GM18867 (cell line): ENCODE data around the gene MAPK8IP2.
"Not testable (repeated sequence)": the region's sequence is repeated elsewhere in the genome, so short reads cannot be mapped to it uniquely, and the experiment has no call there.

Source experiments
- ATAC-seq: cut with Tn5 transposase; IDR thresholded peaks from one replicate; pipeline ENCODE4 v1.9.1; 2021; ENCODE audit warnings: mild to moderate bottlenecking, moderate library complexity; ENCODE audit not compliant: unreplicated experiment

The MAPK8IP2 gene

DNA sequence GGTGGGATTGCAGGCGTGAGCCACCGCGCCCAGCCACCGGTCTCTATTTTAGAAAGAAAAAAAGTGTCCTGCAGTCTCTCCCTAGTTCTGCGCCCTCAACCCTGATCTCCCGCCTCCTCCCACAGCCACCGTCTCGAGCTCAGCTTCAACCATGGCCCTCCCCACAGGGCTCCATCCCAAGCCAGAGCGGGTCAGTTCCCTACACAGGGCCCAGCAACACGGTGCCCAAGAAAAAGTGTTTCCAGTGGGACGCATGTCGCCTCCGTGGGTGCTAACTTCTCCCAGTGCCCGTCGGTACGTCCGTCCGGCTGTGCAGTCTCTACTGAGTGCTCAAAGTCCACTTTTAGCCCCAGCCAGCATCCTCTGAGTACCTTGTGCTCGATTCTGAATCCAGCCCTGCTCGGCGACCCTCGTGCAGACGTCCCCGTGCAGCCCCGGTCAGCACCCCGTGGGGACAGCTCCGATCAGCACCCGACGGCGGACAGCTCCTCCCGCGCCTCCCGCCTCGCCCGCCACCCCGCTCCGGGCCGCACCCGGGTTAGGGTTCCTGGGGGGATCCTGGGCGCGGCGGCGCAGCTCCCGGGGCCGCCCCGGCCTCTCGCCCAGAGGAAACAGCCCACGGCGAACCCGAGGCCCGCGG is 657 bp upstream of the MAPK8IP2 start:
- ATAC-seq: no peak

DNA sequence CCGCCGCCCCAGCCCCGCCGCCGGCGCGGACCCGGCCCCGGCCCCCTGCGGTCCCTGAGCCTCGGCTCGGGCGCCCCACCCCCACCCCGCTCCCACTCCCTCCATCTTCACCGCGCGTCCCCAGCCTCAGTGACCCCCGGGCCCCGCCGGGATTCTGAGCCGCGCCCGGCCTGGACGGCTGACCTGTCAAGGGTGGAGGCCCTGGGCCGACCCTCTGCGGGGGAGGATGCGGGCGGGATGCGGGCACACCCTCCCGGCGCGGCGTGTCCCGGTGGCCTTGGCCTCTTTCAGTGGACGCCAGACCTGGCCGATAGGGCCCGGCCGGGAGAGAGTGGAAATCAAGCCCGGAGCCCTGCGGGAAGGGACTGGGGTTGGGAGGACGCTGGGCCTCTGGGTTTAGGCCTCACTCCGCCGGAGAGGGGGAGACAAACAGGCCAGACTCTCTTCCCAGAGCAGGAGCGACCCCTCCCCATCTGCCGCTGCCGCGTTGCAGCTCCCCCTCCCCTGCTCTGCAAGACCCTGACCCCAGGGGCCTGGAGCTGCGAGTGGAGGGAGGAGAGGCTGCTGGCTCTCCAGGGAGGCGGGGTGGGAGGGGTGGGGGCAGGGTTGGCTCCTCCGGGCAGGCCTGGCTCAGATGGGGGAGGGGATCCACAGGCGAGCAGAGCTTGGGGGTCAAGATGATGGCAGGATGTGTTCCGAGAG is 525 bp downstream of the MAPK8IP2 start:
- no peak for ATAC-seq

DNA sequence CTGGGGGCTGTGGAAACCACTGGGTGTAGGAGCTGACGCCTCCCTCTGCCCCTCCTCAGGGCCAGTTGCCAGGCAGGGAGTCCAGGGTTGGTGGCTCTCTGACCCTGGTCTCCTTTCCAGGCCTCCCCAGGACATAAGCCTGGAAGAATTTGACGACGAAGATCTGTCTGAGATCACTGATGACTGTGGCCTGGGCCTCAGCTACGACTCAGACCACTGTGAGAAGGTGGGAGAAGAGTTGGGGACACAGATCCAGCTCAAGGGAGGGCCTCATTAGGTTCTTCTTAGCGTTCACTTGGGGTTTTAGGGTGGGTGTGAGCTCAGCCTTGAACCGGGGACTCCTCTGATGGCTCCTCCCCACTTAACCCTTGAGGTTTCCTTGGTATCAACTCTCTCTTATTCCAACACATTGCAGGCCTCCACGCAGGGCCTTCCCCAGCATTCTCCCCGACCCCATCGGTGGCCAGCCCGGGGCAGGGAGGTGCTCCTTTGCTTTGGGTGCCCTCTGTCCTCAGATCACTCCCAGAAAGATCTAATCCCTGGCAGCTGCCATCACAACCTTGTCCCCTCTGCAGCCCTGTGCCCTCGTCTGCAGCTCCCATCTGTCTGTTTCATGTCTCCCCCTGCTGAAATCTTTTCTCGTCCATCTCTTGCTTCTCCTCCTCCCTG is 1.2 kb downstream of the MAPK8IP2 start:
- ATAC-seq: no peak

DNA sequence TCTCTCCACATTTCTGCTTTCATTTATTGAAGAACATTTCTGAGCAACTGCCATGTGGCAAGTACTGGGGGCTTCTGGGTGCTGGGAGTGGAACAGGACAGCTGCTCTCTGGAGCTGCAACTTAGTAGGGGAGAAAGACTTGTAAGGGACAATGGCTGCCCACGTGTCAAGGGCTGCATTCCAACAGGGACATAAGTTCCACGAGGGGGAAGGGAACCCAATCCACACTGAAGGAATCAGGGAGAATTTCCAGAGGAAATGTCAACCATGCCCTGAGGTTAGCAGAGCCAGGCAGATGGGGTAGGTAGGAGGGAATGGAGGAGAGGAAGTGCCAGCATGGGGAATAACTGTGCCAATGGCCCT is 1.7 kb downstream of the MAPK8IP2 start:
- no peak for ATAC-seq

DNA sequence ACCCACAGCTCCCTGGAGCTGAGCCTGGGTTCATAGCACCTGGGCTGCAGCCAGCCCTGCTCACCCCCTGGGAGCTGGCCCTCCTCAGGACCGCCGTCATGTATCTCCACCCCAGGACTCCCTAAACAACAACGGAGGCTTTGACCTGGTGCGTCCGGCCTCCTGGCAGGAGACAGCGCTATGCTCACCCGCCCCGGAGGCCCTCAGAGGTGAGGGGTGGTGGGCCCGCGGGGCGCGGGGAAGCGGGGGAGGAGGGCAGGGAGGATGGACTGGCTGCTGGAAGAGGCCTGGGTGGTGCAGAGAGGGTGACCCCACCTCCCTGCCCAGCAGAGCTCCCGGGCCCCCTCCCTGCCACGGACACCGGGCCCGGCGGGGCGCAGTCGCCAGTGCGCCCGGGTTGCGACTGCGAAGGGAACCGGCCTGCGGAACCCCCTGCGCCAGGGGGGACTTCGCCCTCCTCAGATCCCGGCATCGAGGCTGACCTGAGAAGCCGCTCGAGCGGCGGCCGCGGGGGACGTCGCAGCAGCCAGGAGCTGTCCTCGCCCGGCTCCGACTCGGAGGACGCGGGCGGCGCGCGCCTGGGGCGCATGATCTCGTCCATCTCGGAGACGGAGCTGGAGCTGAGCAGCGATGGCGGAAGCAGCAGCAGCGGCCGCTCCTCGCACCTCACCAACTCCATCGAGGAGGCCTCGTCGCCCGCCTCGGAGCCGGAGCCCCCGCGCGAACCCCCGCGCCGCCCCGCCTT is 3.1 kb downstream of the MAPK8IP2 start:
- no peak for ATAC-seq

DNA sequence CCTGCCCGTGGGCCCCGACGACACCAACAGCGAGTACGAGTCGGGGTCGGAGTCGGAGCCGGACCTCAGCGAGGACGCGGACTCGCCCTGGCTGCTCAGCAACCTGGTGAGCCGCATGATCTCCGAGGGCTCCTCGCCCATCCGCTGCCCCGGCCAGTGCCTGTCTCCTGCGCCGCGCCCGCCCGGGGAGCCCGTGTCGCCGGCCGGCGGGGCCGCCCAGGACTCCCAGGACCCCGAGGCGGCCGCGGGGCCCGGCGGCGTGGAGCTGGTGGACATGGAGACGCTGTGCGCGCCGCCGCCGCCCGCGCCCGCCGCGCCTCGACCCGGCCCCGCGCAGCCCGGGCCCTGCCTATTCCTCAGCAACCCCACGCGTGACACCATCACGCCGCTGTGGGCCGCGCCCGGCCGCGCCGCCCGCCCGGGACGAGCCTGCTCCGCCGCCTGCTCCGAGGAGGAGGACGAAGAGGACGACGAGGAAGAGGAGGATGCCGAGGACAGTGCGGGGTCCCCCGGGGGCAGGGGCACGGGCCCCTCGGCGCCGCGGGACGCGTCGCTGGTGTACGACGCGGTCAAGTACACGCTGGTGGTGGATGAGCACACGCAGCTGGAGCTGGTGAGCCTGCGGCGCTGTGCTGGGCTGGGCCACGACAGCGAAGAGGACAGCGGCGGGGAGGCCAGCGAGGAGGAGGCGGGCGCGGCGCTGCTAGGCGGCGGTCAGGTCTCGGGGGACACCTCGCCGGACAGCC is 3.8 kb downstream of the MAPK8IP2 start:
- no peak for ATAC-seq

DNA sequence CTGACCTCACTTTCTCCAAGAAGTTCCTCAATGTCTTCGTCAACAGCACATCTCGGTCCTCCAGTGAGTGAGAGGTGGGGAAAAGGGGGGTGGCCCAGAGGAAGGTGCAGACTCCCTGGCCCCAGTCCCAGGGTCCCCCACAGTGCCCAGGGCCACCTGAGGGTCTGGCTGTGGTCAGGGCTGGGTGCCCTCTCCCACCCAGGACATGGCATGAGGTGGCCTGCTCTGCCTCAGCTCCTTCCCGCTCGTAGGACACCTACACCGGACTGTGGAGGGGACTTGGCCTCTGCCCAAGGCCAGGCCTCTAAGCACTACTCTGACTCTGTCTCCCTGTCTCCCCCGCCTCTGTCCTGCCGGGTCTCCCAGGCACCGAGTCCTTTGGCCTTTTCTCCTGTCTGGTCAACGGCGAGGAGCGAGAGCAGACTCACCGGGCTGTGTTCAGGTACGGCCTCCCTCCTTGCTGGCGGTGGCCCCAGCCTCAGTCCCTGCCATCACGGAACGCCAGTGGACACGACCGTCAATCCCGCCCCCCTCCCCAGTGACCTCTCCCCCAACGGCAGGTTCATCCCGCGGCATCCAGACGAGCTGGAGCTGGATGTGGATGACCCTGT is 4.5 kb downstream of the MAPK8IP2 start:
- ATAC-seq: no peak

DNA sequence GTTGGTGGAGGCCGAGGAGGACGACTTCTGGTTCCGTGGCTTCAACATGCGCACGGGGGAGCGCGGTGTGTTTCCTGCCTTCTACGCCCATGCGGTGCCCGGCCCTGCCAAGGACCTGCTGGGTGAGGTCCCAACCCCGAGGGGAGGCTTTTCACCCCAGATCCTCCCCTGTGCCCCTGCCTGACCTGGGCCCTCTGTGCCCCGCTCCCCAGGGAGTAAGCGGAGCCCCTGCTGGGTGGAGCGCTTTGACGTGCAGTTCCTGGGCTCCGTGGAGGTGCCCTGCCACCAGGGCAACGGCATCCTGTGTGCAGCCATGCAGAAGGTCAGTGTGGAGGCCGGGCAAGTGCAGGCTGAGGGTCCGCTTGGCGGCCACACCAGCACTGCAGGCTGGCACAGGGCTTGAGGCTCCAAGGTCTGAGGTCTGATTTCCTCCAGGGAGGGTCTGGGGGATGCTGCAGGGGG is 5.1 kb downstream of the MAPK8IP2 start:
- ATAC-seq: no peak

DNA sequence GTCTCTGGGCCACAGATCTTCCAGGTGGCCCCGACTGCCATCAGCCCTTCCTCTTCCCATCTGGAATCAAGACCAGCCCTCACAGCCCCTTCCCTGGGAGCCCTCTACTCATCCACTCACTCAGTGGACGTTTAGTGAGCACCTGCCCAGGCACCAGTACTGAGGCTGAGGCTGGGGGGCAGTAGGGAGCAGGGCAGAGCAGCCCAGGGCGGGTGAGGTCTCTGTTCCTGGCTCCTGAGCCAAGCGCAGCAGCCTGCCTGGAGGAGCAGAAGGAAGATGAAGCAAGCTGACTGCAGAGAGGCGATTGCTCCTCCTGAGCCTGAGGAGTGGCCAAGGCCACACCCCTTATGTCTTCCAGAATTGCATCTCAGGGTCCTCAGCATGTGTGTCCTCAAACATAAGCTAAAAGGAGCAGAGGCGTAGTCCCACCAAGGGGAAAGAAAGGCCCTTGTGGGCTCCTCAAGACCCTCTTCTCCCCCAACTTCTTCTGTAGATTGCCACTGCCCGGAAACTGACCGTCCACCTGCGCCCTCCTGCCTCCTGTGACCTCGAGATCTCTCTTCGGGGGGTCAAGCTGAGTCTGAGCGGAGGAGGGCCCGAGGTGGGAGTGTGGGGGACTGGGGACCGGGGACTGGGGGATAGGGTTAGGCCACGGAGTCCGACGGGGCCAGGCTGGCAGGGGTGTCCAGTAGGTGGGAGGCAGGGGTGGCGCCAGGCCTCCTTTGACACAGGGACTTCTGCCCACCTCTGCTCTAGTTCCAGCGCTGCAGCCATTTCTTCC is 5.8 kb downstream of the MAPK8IP2 start:
- no peak for ATAC-seq

DNA sequence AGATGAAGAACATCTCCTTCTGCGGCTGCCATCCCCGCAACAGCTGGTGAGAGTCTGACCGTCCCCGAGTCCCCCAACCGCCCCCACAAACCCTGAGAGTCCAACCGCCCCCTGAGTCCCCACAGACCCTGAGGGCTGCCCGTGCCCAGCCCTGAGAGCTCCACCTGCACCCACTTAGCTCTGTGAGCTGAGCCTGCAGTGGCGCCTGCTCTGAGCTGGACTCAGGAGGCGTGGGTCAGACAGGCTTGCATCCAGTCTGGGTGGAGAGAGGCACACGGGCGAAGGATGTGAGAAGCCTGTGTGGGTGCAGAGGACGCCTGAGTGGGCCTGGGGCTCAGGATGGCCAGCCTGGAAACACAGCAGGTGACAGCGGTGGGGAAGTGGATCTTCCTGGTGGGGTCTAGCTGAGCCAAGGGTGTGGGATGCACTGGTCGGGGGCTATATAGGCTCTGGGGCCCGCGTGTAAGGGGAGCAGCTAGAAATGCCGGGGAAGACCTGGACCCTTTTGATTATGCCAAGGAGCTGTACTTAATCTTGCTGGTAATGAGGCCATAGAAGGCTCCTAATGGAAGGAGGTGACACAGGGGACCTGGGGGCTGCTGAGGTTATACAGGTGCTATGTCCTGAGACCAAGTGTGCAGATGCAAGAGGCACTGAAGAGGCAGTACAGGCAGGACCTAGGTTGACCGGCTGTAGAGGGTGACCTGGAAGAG is 6.5 kb downstream of the MAPK8IP2 start:
- ATAC-seq: no peak

DNA sequence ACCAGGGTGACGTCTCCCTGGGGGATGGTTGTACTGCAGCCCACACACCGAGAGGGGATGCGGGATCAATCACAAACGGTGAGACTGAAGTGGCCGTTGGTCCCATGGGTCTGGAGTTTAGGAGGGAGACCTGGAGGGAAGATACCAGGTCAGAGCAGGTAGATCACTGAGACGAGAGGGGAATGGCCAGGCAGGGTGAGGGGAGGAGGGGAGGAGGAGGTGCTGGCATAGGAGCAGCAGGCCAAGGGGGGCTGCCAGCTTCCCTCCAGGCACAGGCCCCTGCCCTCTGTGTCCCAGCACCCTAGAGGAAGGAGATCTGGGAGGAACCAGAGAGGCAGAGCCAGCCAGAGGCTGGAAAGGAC is 7.0 kb downstream of the MAPK8IP2 start:
- no peak for ATAC-seq

DNA sequence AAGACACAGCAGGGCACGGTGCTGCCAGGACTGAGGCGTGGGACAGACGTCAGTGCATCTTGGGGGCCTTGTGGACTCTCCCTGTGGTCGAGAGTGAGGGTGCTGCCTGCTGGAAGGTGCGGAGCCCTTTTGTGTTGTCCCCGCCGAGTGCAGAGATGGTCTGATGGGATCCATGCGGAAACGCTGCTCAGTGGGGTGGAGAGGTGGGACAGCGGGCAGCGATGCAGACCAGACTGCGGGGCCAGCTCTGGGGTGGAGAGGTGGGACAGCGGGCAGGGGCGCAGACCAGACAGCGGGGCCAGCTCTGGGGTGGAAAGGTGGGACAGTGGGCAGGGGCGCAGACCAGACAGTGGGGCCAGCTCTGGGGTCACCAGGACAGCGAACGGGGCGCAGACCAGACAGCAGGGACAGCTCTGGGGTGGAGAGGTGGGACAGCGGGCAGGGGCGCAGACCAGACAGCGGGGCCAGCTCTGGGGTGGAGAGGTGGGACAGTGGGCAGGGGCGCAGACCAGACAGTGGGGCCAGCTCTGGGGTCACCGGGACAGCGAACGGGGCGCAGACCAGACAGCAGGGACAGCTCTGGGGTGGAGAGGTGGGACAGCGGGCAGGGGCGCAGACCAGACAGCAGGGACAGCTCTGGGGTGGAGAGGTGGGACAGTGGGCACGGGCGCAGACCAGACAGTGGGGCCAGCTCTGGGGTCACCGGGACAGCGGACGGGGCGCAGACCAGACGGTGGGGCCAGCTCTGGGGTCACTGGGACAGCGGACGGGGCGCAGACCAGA is 7.7 kb downstream of the MAPK8IP2 start:
- ATAC-seq: not testable (repeated sequence)

DNA sequence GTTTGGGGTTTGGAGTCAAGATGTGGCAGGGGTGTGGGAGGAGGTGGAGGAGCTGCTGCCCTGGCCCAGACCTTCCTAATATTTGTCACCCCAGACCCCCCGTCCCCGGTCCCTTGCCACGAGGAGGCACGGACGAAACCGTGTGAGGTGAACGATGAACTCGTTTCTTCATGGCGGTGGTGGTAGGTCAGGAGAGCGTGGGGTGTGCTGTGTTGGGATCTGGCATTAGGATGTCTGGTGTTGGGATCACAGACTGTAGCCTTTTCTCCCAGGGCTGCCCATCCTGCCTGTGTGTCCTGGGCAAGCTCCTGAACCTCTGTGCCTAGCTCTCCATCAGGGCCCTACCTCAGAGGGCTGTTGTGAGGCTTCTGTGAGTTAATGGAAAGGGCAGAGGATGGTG is 8.4 kb downstream of the MAPK8IP2 start:
- ATAC-seq: no peak

DNA sequence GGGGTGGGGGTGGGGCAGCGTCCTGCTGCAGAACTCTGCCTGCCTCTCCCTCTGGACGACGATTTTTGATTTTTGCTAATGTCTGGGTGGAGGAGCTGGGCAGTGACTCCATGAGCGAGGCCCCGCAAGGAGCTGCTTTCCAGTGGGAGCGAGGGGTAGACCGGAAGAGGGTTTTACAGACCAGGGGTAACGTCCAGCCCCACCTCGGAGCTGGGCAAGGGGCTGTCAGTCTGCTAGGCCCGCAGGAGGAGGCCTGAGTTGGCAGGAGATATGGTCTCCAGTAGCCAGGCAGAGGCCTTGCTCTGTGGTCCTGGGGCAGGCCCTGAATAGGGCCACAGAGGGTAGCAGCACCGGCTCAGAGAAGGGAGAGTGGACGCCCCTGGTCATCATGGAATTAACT is 9.0 kb downstream of the MAPK8IP2 start:
- ATAC-seq: no peak

DNA sequence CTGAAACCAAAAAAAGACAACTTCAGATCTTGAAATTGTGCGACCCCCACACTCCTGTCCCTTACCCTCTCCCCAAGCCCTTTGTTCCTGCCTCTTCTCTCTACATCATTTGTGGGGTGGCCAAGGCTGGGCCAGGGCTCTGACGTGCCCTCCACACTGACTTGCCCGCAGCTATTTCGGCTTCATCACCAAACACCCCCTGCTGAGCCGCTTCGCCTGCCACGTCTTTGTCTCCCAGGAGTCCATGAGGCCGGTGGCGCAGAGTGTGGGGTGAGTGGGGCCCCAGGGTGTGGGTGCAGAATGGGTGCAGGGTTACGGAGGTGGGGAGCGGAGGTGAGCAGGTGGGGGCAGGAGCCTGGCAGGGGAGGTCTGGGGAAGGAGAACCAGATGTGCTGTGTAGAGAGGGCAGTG is 9.5 kb downstream of the MAPK8IP2 start:
- ATAC-seq: no peak

DNA sequence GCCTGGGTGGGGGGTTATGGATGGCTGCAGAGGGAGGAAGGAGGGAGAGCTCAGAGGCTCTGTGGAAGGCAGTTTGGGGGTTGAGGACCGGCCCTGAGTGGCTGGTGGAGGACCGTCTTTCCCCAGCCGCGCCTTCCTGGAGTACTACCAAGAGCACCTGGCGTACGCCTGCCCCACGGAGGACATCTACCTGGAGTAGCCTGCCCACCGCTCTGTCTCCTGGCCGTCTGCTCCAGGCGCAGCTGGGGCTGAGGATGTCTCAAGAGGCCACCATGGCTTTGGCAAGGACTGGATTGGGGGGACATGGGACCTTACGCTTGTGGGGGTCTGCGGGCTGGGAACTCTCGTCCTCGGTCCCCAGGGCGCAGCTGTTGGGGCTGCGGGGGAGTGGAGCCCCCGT is 10.0 kb downstream of the MAPK8IP2 start:
- ATAC-seq: no peak

DNA sequence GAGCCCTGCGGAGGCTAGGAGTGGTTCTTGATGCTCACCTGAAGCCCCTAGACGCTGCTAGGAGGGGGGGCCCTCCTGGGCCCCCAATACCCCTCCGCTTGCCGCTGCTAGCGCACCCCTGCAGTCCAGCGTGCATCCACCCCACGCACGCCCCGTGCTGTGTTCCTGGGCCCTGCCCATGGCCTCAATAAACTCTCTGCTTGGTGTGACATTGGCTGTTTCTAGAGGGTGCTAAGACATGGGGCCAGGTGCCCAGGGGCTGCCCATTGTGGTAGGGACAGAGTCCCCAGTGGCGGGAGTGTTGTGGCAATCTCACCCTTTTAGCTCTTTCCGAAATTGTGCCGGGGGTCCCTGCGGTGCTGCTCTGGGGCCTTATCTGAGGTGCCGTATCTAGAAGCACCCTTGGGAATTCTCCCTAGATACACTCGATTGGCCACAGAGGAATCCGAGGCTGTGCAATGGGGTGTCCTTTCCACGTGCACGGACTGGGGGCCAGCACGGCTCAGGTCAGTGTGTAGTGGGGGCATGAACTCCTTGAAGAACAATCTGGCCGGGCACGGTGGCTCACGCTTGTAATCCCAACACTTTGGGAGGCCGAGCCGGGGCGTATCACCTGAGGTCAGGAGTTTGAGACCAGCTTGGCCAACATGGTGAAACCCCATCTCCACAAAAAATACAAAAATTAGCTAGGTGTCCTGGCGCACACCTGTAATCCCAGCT is 10.9 kb downstream of the MAPK8IP2 start:
- no peak for ATAC-seq

DNA sequence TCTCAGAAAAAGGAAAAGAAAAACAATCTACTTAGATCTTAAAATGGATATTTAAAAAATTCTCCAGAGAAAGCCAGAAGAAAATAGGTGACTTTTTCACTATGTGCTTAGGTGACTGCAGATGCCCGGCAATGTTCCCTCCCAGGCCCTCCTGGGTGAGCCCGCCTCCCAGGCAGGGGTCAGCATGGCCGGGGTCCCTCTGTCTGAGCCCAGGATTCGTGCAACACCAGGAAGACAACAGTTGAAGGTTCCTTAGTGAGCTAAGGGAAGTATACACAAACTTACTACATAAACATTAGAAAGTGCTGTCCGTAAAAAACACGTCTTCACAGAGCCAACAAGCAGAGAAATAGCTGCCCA is 11.6 kb downstream of the MAPK8IP2 start:
- ATAC-seq: no peak
